GM12874 (cell line): ENCODE results near the gene LMNTD2.

Experiments
- CTCF ChIP-seq: IDR thresholded peaks from 2 replicates; pipeline ENCODE4 v1.5.1; 2011; ENCODE audit warnings: low read depth, mild to moderate bottlenecking, control low read depth, low read length, moderate library complexity; ENCODE audit not compliant: insufficient read depth

The LMNTD2 gene

GRCh38 chr11:569158-569885 is 8.8 kb upstream of the LMNTD2 start:
- TF ChIP-seq CTCF = no peak

- no peak for TF ChIP-seq CTCF
Observed at GRCh38 chr11:568306-569157, 8.0 kb upstream of the LMNTD2 start.

- TF ChIP-seq CTCF = no peak
Observed at GRCh38 chr11:567629-568292, 7.2 kb upstream of the LMNTD2 start.

- no peak for TF ChIP-seq CTCF
Observed at GRCh38 chr11:567011-567628, 6.6 kb upstream of the LMNTD2 start.

GRCh38 chr11:565921-566509 is 5.5 kb upstream of the LMNTD2 start:
- TF ChIP-seq CTCF = no peak

GRCh38 chr11:563812-564578 is 3.5 kb upstream of the LMNTD2 start:
- TF ChIP-seq CTCF = no peak
